ENCODE results near the gene TMEM239. TPM values are rescaled to one million over a fixed set of nuclear protein-coding genes. Genes with fewer than 3 reads are reported as not detected.
A peak's percentile ranks its signal among the peaks of the same experiment; 100 is the strongest.

TMEM239 gene
- total and polyA plus RNA-seq, 9 donors: not detected

DNA sequence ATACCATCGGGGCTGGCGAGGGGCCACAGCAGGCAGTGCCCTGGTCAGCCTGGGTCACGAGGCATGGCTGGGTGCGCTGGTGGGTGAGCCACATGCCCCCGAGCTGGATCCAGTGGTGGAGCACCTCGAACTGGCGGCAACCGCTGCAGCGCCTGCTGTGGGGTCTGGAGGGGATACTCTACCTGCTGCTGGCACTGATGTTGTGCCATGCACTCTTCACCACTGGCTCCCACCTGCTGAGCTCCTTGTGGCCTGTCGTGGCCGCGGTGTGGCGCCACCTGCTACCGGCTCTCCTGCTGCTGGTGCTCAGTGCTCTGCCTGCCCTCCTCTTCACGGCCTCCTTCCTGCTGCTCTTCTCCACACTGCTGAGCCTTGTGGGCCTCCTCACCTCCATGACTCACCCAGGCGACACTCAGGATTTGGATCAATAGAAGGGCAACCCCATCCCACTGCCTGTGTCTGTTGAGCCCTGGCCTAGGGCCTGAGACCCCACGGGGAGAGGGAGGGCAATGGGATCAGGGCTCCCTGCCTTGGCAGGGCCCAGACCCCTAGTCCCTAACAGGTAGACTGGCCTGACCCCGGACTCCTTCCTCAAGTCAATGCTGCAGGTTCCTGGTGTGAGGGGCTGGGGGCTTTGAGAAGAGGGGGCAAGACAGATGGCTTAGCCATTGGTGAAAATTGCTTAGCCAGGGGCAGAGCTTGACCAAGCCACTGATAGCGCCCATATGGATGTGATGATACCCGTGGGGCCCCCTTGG, 598 bp downstream of the TMEM239 start:
- TF ChIP-seq, protein P1, sequence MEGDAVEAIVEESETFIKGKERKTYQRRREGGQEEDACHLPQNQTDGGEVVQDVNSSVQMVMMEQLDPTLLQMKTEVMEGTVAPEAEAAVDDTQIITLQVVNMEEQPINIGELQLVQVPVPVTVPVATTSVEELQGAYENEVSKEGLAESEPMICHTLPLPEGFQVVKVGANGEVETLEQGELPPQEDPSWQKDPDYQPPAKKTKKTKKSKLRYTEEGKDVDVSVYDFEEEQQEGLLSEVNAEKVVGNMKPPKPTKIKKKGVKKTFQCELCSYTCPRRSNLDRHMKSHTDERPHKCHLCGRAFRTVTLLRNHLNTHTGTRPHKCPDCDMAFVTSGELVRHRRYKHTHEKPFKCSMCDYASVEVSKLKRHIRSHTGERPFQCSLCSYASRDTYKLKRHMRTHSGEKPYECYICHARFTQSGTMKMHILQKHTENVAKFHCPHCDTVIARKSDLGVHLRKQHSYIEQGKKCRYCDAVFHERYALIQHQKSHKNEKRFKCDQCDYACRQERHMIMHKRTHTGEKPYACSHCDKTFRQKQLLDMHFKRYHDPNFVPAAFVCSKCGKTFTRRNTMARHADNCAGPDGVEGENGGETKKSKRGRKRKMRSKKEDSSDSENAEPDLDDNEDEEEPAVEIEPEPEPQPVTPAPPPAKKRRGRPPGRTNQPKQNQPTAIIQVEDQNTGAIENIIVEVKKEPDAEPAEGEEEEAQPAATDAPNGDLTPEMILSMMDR (IDR thresholded peaks at IDR 0.05): no peak
- TF ChIP-seq EP300 (IDR thresholded peaks at IDR 0.05) (no peak), POLR2A (IDR thresholded peaks at IDR 0.05) (no peak)
- H3K9me3 ChIP-seq: no peaks in the 10 kb centered on the region
- no peak overlapping the region for H3K27ac ChIP-seq
- WGBS, 3 donors: 81 to 91% (median 89%) methylated on average over 18 to 20 of the region's 20 CpGs
- H3K4me3 ChIP-seq: no peak overlapping the region
- peaks cover 34% of the 10 kb centered on the region for H3K4me1 ChIP-seq (ENCODE audit: insufficient read depth)
- DNase-seq: no peak
- no peaks in the 10 kb centered on the region for H3K36me3 ChIP-seq
- intact Hi-C loops (cut with DNase I): loop anchor here in 1 of 4 donors (10.0 kb wide), 1 partner anchor 62 kb away; no protein-coding TSS in a partner anchor
- no peaks in the 10 kb centered on the region for H3K27me3 ChIP-seq

DNA sequence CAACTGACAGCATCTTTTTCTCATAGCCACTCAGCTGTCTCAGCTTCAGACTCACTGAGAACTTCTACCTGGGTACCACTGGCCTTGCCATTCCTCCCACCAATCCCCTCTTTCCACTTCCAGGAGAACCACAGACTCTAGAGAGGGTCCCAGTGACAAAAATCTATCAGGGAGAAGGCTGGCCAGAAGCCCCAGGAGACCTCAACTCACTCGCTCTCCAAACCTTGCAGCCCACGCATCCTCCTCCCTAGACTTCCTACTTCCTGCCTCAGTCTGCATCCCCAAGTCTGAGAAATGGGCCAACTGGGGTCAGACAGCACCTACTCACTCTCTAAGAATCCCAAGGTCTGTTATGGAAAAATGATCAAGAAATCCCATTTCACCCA, 1.2 kb downstream of the TMEM239 start:
- Histone ChIP-seq H3K27me3 (no peaks in the 10 kb centered on the region), H3K36me3 (no peaks in the 10 kb centered on the region), H3K27ac (no peak overlapping the region), H3K4me1 (ENCODE audit: insufficient read depth) (peaks cover 35% of the 10 kb centered on the region), H3K4me3 (no peak overlapping the region), H3K9me3 (no peaks in the 10 kb centered on the region)
- no peak for TF ChIP-seq POLR2A (IDR thresholded peaks at IDR 0.05)
- TF ChIP-seq EP300 (IDR thresholded peaks at IDR 0.05): no peak
- TF ChIP-seq, protein P1 (IDR thresholded peaks at IDR 0.05): no peak
- intact Hi-C loops (cut with DNase I): loop anchor here in 1 of 4 donors (10.0 kb wide), 1 partner anchor 63 kb away; no protein-coding TSS in a partner anchor
- no peak for DNase-seq
- WGBS, 3 donors: 85 to 98% (median 93%) methylated on average over 2 of the region's 2 CpGs

DNA sequence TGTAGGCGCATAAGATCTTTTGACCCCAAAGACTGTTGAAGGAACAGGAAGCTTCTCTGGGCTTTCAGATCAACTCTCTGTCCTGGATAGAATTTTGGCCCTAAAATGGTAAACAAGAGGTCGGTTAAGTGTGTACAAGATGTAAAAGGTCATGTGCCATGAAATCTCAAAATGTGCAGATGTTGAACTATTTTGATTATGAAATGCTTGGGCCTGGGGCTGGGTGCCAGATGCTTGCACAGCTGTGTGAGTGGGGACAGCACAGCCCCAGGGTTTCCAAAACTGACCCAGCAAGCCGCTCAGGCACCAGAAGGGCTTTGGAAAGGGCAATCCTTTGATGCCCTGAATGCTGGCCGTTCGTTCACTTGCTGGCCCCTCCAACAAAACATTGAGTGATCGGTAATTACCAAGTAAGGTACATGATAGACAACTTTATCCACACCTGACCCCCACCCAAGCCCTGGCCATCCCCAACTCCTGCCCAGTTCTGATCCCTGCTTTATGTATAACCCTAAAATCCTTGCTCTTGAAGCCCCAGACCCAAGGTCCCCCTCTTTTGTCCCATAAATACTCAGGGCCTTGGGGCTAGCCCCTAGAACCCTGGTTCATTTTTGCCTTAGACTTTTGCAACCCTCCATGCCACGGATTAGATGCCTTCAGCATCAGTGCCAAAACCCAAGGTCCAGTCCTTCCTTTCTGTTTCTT, 1.9 kb downstream of the TMEM239 start:
- H3K4me3 ChIP-seq: no peak overlapping the region
- WGBS, 3 donors: 46 to 74% (median 65%) methylated on average over 7 of the region's 7 CpGs
- peak in 1 of 5 donors; percentile 74 for DNase-seq
- intact Hi-C loops (cut with DNase I): loop anchor here in 1 of 4 donors (10.0 kb wide), 1 partner anchor 63 kb away; no protein-coding TSS in a partner anchor
- no peak overlapping the region for H3K27ac ChIP-seq
- no peaks in the 10 kb centered on the region for H3K36me3 ChIP-seq
- H3K27me3 ChIP-seq: no peaks in the 10 kb centered on the region
- peaks cover 35% of the 10 kb centered on the region for H3K4me1 ChIP-seq (ENCODE audit: insufficient read depth)
- no peak for TF ChIP-seq EP300 (IDR thresholded peaks at IDR 0.05)
- TF ChIP-seq, protein P1 (IDR thresholded peaks at IDR 0.05): no peak
- H3K9me3 ChIP-seq: no peaks in the 10 kb centered on the region

DNA sequence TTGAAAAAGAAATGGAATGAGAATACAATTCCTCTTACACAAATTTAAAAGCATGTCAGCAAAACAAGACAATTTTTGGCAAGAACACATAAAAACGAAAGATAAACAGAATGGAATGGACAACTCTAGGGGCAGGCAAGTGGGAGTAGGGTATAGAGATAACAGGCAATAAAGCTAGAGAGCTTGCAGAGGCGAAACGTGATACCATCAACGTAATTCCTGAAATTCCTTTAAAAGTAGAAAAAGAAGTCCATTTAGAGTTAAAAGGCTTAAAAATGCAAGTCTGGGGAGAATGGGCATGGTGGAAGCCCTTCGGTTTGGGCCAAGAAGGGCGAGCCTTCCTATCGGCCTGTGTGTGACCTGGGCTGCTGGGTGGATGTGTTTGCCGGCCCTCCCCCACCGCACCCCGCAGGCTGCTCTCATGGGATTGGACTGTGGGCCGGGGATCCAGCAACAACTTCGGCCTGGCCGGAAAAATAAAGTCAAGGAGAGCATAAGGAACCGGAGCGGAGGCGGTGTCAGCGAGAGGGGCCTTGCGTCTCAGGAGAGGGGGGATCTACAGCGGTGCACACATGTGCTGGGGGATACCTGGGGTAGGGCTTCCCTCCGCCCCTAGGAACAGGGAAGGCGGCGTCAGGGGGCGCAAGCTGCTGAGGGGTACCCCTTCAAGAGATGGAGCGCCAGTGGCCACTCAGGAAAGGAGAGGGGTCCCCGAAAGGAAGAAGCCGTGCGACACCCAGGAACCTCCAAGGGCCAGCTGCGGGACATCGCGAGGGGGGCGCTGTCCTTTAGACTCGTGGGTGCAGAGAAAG, 4.1 kb downstream of the TMEM239 start:
- no peaks in the 10 kb centered on the region for H3K27me3 ChIP-seq
- H3K9me3 ChIP-seq: no peaks in the 10 kb centered on the region
- H3K36me3 ChIP-seq: no peaks in the 10 kb centered on the region
- peak overlapping the region; percentile 3 for H3K4me3 ChIP-seq
- peaks cover 30% of the 10 kb centered on the region for H3K4me1 ChIP-seq (ENCODE audit: insufficient read depth)
- no peak for TF ChIP-seq POLR2A (IDR thresholded peaks at IDR 0.05)
- TF ChIP-seq, protein P1 (IDR thresholded peaks at IDR 0.05): no peak
- TF ChIP-seq EP300 (IDR thresholded peaks at IDR 0.05): no peak
- intact Hi-C loops (cut with DNase I): no loop called here
- 5 to 8% (median 7%) methylated on average over 32 of the region's 32 CpGs for WGBS, 3 donors
- peak; percentile 43 to 80 (median 68) for DNase-seq
- H3K27ac ChIP-seq: peak overlapping the region in 1 of 2 donors; percentile 56
